Effector memory CD4-positive, alpha-beta T cell (primary cell): ENCODE measurements around the gene CREB5.
"Not testable (repeated sequence)": the region's sequence is repeated elsewhere in the genome, so short reads cannot be mapped to it uniquely, and the experiment has no call there.

ENCODE experiments used
- DNase-seq, 3 donors: peaks; one replicate each; pipeline ENCODE4 v3.0.0-alpha.2; 2020
- H3K27ac ChIP-seq: 2 replicates; pipeline ENCODE4 v1.7.0; 2013; ENCODE audit warnings: mild to moderate bottlenecking, low read length, moderate library complexity; ENCODE audit not compliant: insufficient read depth, poor library complexity, severe bottlenecking
- H3K27me3 ChIP-seq: replicated peaks from 2 replicates; pipeline ENCODE4 v1.7.0; 2013; ENCODE audit warnings: mild to moderate bottlenecking, low read length; ENCODE audit not compliant: insufficient read depth, control insufficient read depth, poor library complexity, severe bottlenecking
- H3K36me3 ChIP-seq: 2 replicates; pipeline ENCODE4 v1.7.0; 2013; ENCODE audit warnings: mild to moderate bottlenecking, low read length, moderate library complexity; ENCODE audit not compliant: control insufficient read depth, insufficient read depth
- H3K4me1 ChIP-seq: 2 replicates; pipeline ENCODE4 v1.7.0; 2013; ENCODE audit warnings: low read length, mild to moderate bottlenecking; ENCODE audit not compliant: control insufficient read depth, insufficient read depth, poor library complexity, severe bottlenecking
- H3K4me3 ChIP-seq: 2 replicates; pipeline ENCODE4 v1.7.0; 2013; ENCODE audit warnings: low read length, low read depth, mild to moderate bottlenecking; ENCODE audit not compliant: insufficient read depth, poor library complexity, severe bottlenecking
- H3K9me3 ChIP-seq: 2 replicates; pipeline ENCODE4 v1.7.0; 2013; ENCODE audit warnings: mild to moderate bottlenecking, low read length, moderate library complexity; ENCODE audit not compliant: control insufficient read depth

Gene CREB5

GRCh38 chr7:28551766-28552165, 139.4 kb downstream of the CREB5 start:
- not testable (repeated sequence) for H3K4me3 ChIP-seq, H3K27ac ChIP-seq, H3K27me3 ChIP-seq, DNase-seq, H3K4me1 ChIP-seq, H3K36me3 ChIP-seq, H3K9me3 ChIP-seq

- H3K4me3 ChIP-seq, result no peak overlapping the region
- no peak overlapping the region for H3K27ac ChIP-seq
- no peaks in the 10 kb centered on the region for H3K4me1 ChIP-seq
- no peaks in the 10 kb centered on the region for H3K9me3 ChIP-seq
- no peaks in the 10 kb centered on the region for H3K36me3 ChIP-seq
- no peaks in the 10 kb centered on the region for H3K27me3 ChIP-seq
- no peak for DNase-seq
Observed at GRCh38 chr7:28554802-28555471, 142.6 kb downstream of the CREB5 start.

- Histone ChIP-seq H3K4me3 (no peak overlapping the region), H3K27ac (no peak overlapping the region), H3K36me3 (no peaks in the 10 kb centered on the region), H3K4me1 (no peaks in the 10 kb centered on the region), H3K27me3 (no peaks in the 10 kb centered on the region), H3K9me3 (peaks cover 4% of the 10 kb centered on the region)
- DNase-seq, result no peak
Observed at GRCh38 chr7:28556025-28556424, 143.7 kb downstream of the CREB5 start.

- DNase-seq, result no peak
- Histone ChIP-seq H3K36me3 (no peaks in the 10 kb centered on the region), H3K9me3 (peaks cover 4% of the 10 kb centered on the region), H3K27me3 (no peaks in the 10 kb centered on the region), H3K4me3 (no peak overlapping the region), H3K27ac (no peak overlapping the region), H3K4me1 (no peaks in the 10 kb centered on the region)
Observed at GRCh38 chr7:28556671-28557070, 144.4 kb downstream of the CREB5 start.

- no peak for DNase-seq
- peaks cover 4% of the 10 kb centered on the region for H3K9me3 ChIP-seq
- no peaks in the 10 kb centered on the region for H3K27me3 ChIP-seq
- no peak overlapping the region for H3K27ac ChIP-seq
- no peaks in the 10 kb centered on the region for H3K36me3 ChIP-seq
- no peaks in the 10 kb centered on the region for H3K4me1 ChIP-seq
- H3K4me3 ChIP-seq, result no peak overlapping the region
Observed at GRCh38 chr7:28558236-28558635, 145.9 kb downstream of the CREB5 start.

- H3K27me3 ChIP-seq, result no peaks in the 10 kb centered on the region
- DNase-seq, result no peak
- no peak overlapping the region for H3K4me3 ChIP-seq
Observed at GRCh38 chr7:28560767-28561166, 148.4 kb downstream of the CREB5 start.

GRCh38 chr7:28564033-28564432, 151.7 kb downstream of the CREB5 start:
- Histone ChIP-seq H3K4me1 (no peaks in the 10 kb centered on the region), H3K36me3 (no peaks in the 10 kb centered on the region), H3K4me3 (no peak overlapping the region), H3K27ac (no peak overlapping the region), H3K9me3 (peaks cover 4% of the 10 kb centered on the region), H3K27me3 (no peaks in the 10 kb centered on the region)
- no peak for DNase-seq

More at GRCh38 chr7:28560767-28561166, 148.4 kb downstream of the CREB5 start:
- Histone ChIP-seq H3K27ac (no peak overlapping the region), H3K4me1 (no peaks in the 10 kb centered on the region), H3K36me3 (no peaks in the 10 kb centered on the region), H3K9me3 (peaks cover 4% of the 10 kb centered on the region)

- Histone ChIP-seq H3K9me3 (peaks cover 4% of the 10 kb centered on the region), H3K4me3 (no peak overlapping the region), H3K36me3 (no peaks in the 10 kb centered on the region), H3K27me3 (no peaks in the 10 kb centered on the region), H3K27ac (no peak overlapping the region), H3K4me1 (no peaks in the 10 kb centered on the region)
- DNase-seq, result no peak
Observed at GRCh38 chr7:28564755-28565374, 152.5 kb downstream of the CREB5 start.

GRCh38 chr7:28565980-28566379, 153.7 kb downstream of the CREB5 start:
- DNase-seq, result no peak
- Histone ChIP-seq H3K4me1 (no peaks in the 10 kb centered on the region), H3K9me3 (no peaks in the 10 kb centered on the region), H3K27me3 (no peaks in the 10 kb centered on the region), H3K36me3 (no peaks in the 10 kb centered on the region), H3K27ac (no peak overlapping the region), H3K4me3 (no peak overlapping the region)

- H3K27ac ChIP-seq, result no peak overlapping the region
- no peaks in the 10 kb centered on the region for H3K27me3 ChIP-seq
- no peaks in the 10 kb centered on the region for H3K4me1 ChIP-seq
- no peak overlapping the region for H3K4me3 ChIP-seq
- no peaks in the 10 kb centered on the region for H3K9me3 ChIP-seq
- H3K36me3 ChIP-seq, result no peaks in the 10 kb centered on the region
- no peak for DNase-seq
Observed at GRCh38 chr7:28570113-28570969, 158.0 kb downstream of the CREB5 start.
